HG02973 (cell line): ENCODE results near the gene LPP.

ENCODE experiments used
- ATAC-seq: cut with Tn5 transposase; IDR thresholded peaks from one replicate; pipeline ENCODE4 v1.9.1; 2021; ENCODE audit warnings: moderate library complexity; ENCODE audit not compliant: unreplicated experiment

LPP gene

GRCh38 chr3:188505911-188506310 is 352.0 kb downstream of the LPP start:
- ATAC-seq, result no peak

GRCh38 chr3:188506446-188506845 is 352.5 kb downstream of the LPP start:
- ATAC-seq, result no peak

GRCh38 chr3:188507244-188507720 is 353.3 kb downstream of the LPP start:
- ATAC-seq, result no peak

- no peak for ATAC-seq
Observed at GRCh38 chr3:188508454-188508853, 354.5 kb downstream of the LPP start.

- no peak for ATAC-seq
Observed at GRCh38 chr3:188509316-188509715, 355.4 kb downstream of the LPP start.

- no peak for ATAC-seq
Observed at GRCh38 chr3:188510366-188510765, 356.4 kb downstream of the LPP start.

- no peak for ATAC-seq
Observed at GRCh38 chr3:188513662-188514328, 359.8 kb downstream of the LPP start.

- ATAC-seq, result no peak
Observed at GRCh38 chr3:188516515-188516914, 362.6 kb downstream of the LPP start.

- ATAC-seq, result no peak
Observed at GRCh38 chr3:188518416-188518815, 364.5 kb downstream of the LPP start.

- no peak for ATAC-seq
Observed at GRCh38 chr3:188518835-188519452, 365.0 kb downstream of the LPP start.

GRCh38 chr3:188520466-188520865 is 366.5 kb downstream of the LPP start:
- no peak for ATAC-seq

GRCh38 chr3:188522115-188522514 is 368.2 kb downstream of the LPP start:
- ATAC-seq, result no peak

GRCh38 chr3:188523291-188523690 is 369.3 kb downstream of the LPP start:
- no peak for ATAC-seq

GRCh38 chr3:188524052-188524451 is 370.1 kb downstream of the LPP start:
- ATAC-seq, result no peak

- no peak for ATAC-seq
Observed at GRCh38 chr3:188526057-188526456, 372.1 kb downstream of the LPP start.

GRCh38 chr3:188527389-188527788 is 373.4 kb downstream of the LPP start:
- no peak for ATAC-seq

GRCh38 chr3:188528396-188528795 is 374.4 kb downstream of the LPP start:
- no peak for ATAC-seq

GRCh38 chr3:188529228-188529627 is 375.3 kb downstream of the LPP start:
- no peak for ATAC-seq

- ATAC-seq, result no peak
Observed at GRCh38 chr3:188530226-188530625, 376.3 kb downstream of the LPP start.

- ATAC-seq, result no peak
Observed at GRCh38 chr3:188531210-188531609, 377.3 kb downstream of the LPP start.

GRCh38 chr3:188533172-188533571 is 379.2 kb downstream of the LPP start:
- no peak for ATAC-seq

GRCh38 chr3:188533612-188534357 is 379.8 kb downstream of the LPP start:
- no peak for ATAC-seq
